WTC11 (cell line): ENCODE measurements around the gene FOXL2. TPM values are rescaled to one million over a fixed set of nuclear protein-coding genes. Genes with fewer than 3 reads are reported as not detected.

Experiments
- ATAC-seq: fragments of 200-7000 bp; cut with Tn5 transposase; 2 replicates; pipeline ENCODE4 v1.10.0; 2021; ENCODE audit warnings: mild to moderate bottlenecking, moderate library complexity
- CTCF ChIA-PET: fragments of 300-600 bp; sonication (Branson Sonifier 250); formaldehyde crosslinking; loops from one replicate; lab custom pipeline; 2021; ENCODE audit warnings: antibody characterized with exemption; lab: Charles Lee
- POLR2A ChIA-PET: fragments of 350-600 bp; sonication (Branson Sonifier 250); formaldehyde crosslinking; loops from one replicate; lab custom pipeline; 2021; ENCODE audit warnings: antibody characterized with exemption; lab: Charles Lee
- DNase-seq: peaks from one replicate; pipeline ENCODE4 v3.0.0; 2021; ENCODE audit warnings: low spot score
- H3K27ac Mint-ChIP-seq: 2 replicates; pipeline ENCODE4 v1.8.0; 2021; ENCODE audit warnings: mixed read lengths
- H3K27me3 Mint-ChIP-seq: 2 replicates; pipeline ENCODE4 v1.8.0; 2021; ENCODE audit warnings: low read depth, mild to moderate bottlenecking, moderate library complexity, mixed read lengths
- H3K36me3 Mint-ChIP-seq: 2 replicates; pipeline ENCODE4 v1.8.0; 2021; ENCODE audit warnings: mixed read lengths
- H3K4me1 Mint-ChIP-seq: 2 replicates; pipeline ENCODE4 v1.8.0; 2022; ENCODE audit warnings: mixed read lengths
- H3K4me3 Mint-ChIP-seq: 2 replicates; pipeline ENCODE4 v1.8.0; 2021; ENCODE audit warnings: mild to moderate bottlenecking, moderate library complexity, mixed read lengths
- H3K9me3 Mint-ChIP-seq: 2 replicates; pipeline ENCODE4 v1.8.0; 2021; ENCODE audit warnings: mixed read lengths
- ARID4B ChIP-seq: sonication (generic); formaldehyde crosslinking; IDR thresholded peaks from 2 replicates; pipeline ENCODE4 v1.8.0; 2023; ENCODE audit warnings: missing genetic modification reagents, mild to moderate bottlenecking, borderline replicate concordance
- CDX4 ChIP-seq: fragments of 250-450 bp; sonication (Bioruptor Pico); IDR thresholded peaks from 2 replicates; pipeline ENCODE4 v1.9.0; 2021; ENCODE audit warnings: moderate library complexity, mild to moderate bottlenecking, inconsistent platforms, borderline replicate concordance
- CREB1 ChIP-seq: sonication (generic); formaldehyde crosslinking; IDR thresholded peaks from 2 replicates; pipeline ENCODE4 v1.8.0; 2023; ENCODE audit warnings: mild to moderate bottlenecking, missing genetic modification reagents
- E2F1 ChIP-seq: sonication (generic); formaldehyde crosslinking; IDR thresholded peaks from 2 replicates; pipeline ENCODE4 v1.8.0; 2022; ENCODE audit warnings: mild to moderate bottlenecking, missing genetic modification reagents
- JAZF1 ChIP-seq: fragments of 250-450 bp; sonication (Bioruptor Pico); IDR thresholded peaks from 2 replicates; pipeline ENCODE4 v1.9.0; 2021; ENCODE audit warnings: moderate library complexity, mild to moderate bottlenecking, inconsistent platforms
- JUN ChIP-seq: sonication (generic); formaldehyde crosslinking; IDR thresholded peaks from 2 replicates; pipeline ENCODE4 v1.8.0; 2023; ENCODE audit warnings: mild to moderate bottlenecking, missing genetic modification reagents
- MLX ChIP-seq: sonication (generic); formaldehyde crosslinking; IDR thresholded peaks from 2 replicates; pipeline ENCODE4 v1.8.1; 2023; ENCODE audit warnings: mild to moderate bottlenecking, missing genetic modification reagents, moderate library complexity
- NFATC4 ChIP-seq: fragments of 250-450 bp; sonication (Bioruptor Pico); IDR thresholded peaks from 2 replicates; pipeline ENCODE4 v1.9.0; 2021; ENCODE audit warnings: mild to moderate bottlenecking
- NFE2L1 ChIP-seq: sonication (generic); formaldehyde crosslinking; IDR thresholded peaks from 2 replicates; pipeline ENCODE4 v1.8.1; 2023; ENCODE audit warnings: missing genetic modification reagents
- NFYB ChIP-seq: sonication (generic); formaldehyde crosslinking; conservative IDR thresholded peaks from 2 replicates; pipeline ENCODE4 v1.8.0; 2022; ENCODE audit warnings: low read depth, missing genetic modification reagents
- OVOL2 ChIP-seq: fragments of 250-450 bp; sonication (Bioruptor Pico); IDR thresholded peaks from 2 replicates; pipeline ENCODE4 v1.9.0; 2021; ENCODE audit warnings: mild to moderate bottlenecking, borderline replicate concordance
- PRDM15 ChIP-seq: sonication (generic); formaldehyde crosslinking; IDR thresholded peaks from 2 replicates; pipeline ENCODE4 v1.8.0; 2022; ENCODE audit warnings: missing genetic modification reagents
- SMAD3 ChIP-seq: sonication (generic); formaldehyde crosslinking; IDR thresholded peaks from 2 replicates; pipeline ENCODE4 v1.8.0; 2022; ENCODE audit warnings: missing genetic modification reagents, mild to moderate bottlenecking, borderline replicate concordance
- SP1 ChIP-seq: sonication (generic); formaldehyde crosslinking; conservative IDR thresholded peaks from 2 replicates; pipeline ENCODE4 v1.8.1; 2022; ENCODE audit warnings: missing genetic modification reagents
- ZNF121 ChIP-seq: sonication (generic); formaldehyde crosslinking; IDR thresholded peaks from 2 replicates; pipeline ENCODE4 v1.8.0; 2023; ENCODE audit warnings: missing genetic modification reagents
- total RNA-seq: library from RNA; stranded (reverse); gene quantifications from 3 replicates; pipeline ENCODE4 v1.2.3, GENCODE V29; 2021

The FOXL2 gene
- total RNA-seq, 1 experiment from 2014 or later, result 1.4 TPM

- H3K4me3 Mint-ChIP-seq, result no peak overlapping the region
- TF ChIP-seq NFE2L1 (CRISPR knock-in tag) (no peak), CDX4 (no peak), E2F1 (CRISPR knock-in tag) (no peak), ARID4B (CRISPR knock-in tag) (no peak), SP1 (CRISPR knock-in tag) (no peak), OVOL2 (CRISPR knock-in tag) (no peak), ZNF121 (no peak)
- ChIA-PET POLR2A (no interaction called here), CTCF (interaction anchor here (1.2 to 3.3 kb wide), 6 partner anchors 8 to 357 kb away, joined by 4 to 15 read pairs (median 9); no protein-coding TSS in a partner anchor)
- 0 out of 2 replicates have a peak, but pooled peaks cover 8% of the 10 kb centered on the region for H3K27me3 Mint-ChIP-seq
- ATAC-seq (no peak), DNase-seq (no peak)
- H3K27ac Mint-ChIP-seq, result no peak overlapping the region
- H3K36me3 Mint-ChIP-seq, result no peaks in the 10 kb centered on the region
- H3K4me1 Mint-ChIP-seq, result no peaks in the 10 kb centered on the region
- H3K9me3 Mint-ChIP-seq, result no peaks in the 10 kb centered on the region
Measured at GRCh38 chr3:138971766-138972320, 24.9 kb upstream of the FOXL2 start.

GRCh38 chr3:138964923-138965322 lies 18.0 kb upstream of the FOXL2 start:
- H3K4me1 Mint-ChIP-seq, result peaks cover 3% of the 10 kb centered on the region; the same call in 1 of the 2 replicates
- ChIA-PET POLR2A (no interaction called here), CTCF (interaction anchor here (0.8 to 1.8 kb wide), 2 partner anchors 15 to 29 kb away, joined by 3 to 4 read pairs; no protein-coding TSS in a partner anchor)
- H3K9me3 Mint-ChIP-seq, result peaks cover 26% of the 10 kb centered on the region
- H3K27me3 Mint-ChIP-seq, result peaks cover 33% of the 10 kb centered on the region
- no peak overlapping the region for H3K4me3 Mint-ChIP-seq
- TF ChIP-seq PRDM15 (CRISPR knock-in tag), result no peak
- no peak for TF ChIP-seq NFYB (CRISPR knock-in tag)
- TF ChIP-seq JAZF1 (CRISPR knock-in tag), result no peak
- TF ChIP-seq E2F1 (CRISPR knock-in tag), result no peak
- TF ChIP-seq JUN (CRISPR knock-in tag), result no peak
- TF ChIP-seq MLX (CRISPR knock-in tag), result no peak
- no peak for TF ChIP-seq CREB1 (CRISPR knock-in tag)
- no peak for TF ChIP-seq NFATC4
- no peak for TF ChIP-seq OVOL2 (CRISPR knock-in tag)
- no peak for TF ChIP-seq SMAD3 (CRISPR knock-in tag)
- H3K27ac Mint-ChIP-seq, result no peak overlapping the region
- H3K36me3 Mint-ChIP-seq, result peaks cover 9% of the 10 kb centered on the region; the same call in 1 of the 2 replicates
- ATAC-seq, result no peak
- no peak for DNase-seq
